CD14-positive monocyte (primary cell): Measurements from ENCODE around the gene RRP7A. TPM values are rescaled to one million over a fixed set of nuclear protein-coding genes. Genes with fewer than 3 reads are reported as not detected.
"Not testable (repeated sequence)": the region's sequence is repeated elsewhere in the genome, so short reads cannot be mapped to it uniquely, and the experiment has no call there.

Experiments
- DNase-seq, 3 donors: peaks; one replicate each; pipeline ENCODE4 v3.0.0-alpha.2; 2011 to 2022
- H2AFZ ChIP-seq: 2 replicates; pipeline ENCODE4 v1.6.0; 2012; ENCODE audit warnings: mild to moderate bottlenecking, low read depth, low read length, inconsistent platforms; ENCODE audit not compliant: insufficient read depth, poor library complexity, severe bottlenecking
- H3K27ac ChIP-seq, 2 donors: 1 replicate in 1 of 2; 2 replicates in 1 of 2; pipeline ENCODE4 v1.5.1; 2012 to 2013; ENCODE audit warnings: low read length in 2 of 2, control low read depth in 1 of 2, inconsistent platforms in 1 of 2, low read depth in 1 of 2, mild to moderate bottlenecking in 1 of 2
- H3K27me3 ChIP-seq, 2 donors: one replicate each; pipeline versions ENCODE4 v1.6.0 to v1.6.1; 2011 to 2013; ENCODE audit warnings: low read length in 2 of 2; ENCODE audit not compliant: control insufficient read depth in 2 of 2, insufficient read depth in 2 of 2
- H3K36me3 ChIP-seq, 2 donors: replicated peaks in 1 of 2; 1 replicate in 1 of 2; 2 replicates in 1 of 2; pipeline versions ENCODE4 v1.5.1 to v1.6.1; 2012 to 2013; ENCODE audit warnings: low read length in 2 of 2, control low read depth in 1 of 2, inconsistent platforms in 1 of 2, mild to moderate bottlenecking in 1 of 2; ENCODE audit not compliant: insufficient read depth in 2 of 2, control insufficient read depth in 1 of 2
- H3K4me1 ChIP-seq, 2 donors: 1 replicate in 1 of 2; 2 replicates in 1 of 2; pipeline versions ENCODE4 v1.5.1 to v1.6.1; 2012 to 2013; ENCODE audit warnings: low read length in 2 of 2, control low read depth in 1 of 2, inconsistent platforms in 1 of 2, mild to moderate bottlenecking in 1 of 2, moderate library complexity in 1 of 2; ENCODE audit not compliant: insufficient read depth in 2 of 2, control insufficient read depth in 1 of 2
- H3K4me2 ChIP-seq: replicated peaks from 2 replicates; pipeline ENCODE3; 2012; ENCODE audit warnings: low read length, moderate library complexity, mild to moderate bottlenecking; ENCODE audit not compliant: poor library complexity, severe bottlenecking; ENCODE audit errors: extremely low read depth
- H3K4me3 ChIP-seq, 3 experiments: fragments of 200-600 bp in 1 of 3; sonication (generic) in 1 of 3; replicated peaks in 1 of 3; 1 replicate in 2 of 3; 2 replicates in 1 of 3; pipeline ENCODE4 v1.5.1; 2011 to 2013; ENCODE audit warnings: low read length in 3 of 3, mild to moderate bottlenecking in 3 of 3, control low read depth in 2 of 3, low read depth in 2 of 3, inconsistent platforms in 1 of 3, moderate library complexity in 1 of 3
- H3K79me2 ChIP-seq: 2 replicates; pipeline ENCODE4 v1.6.0; 2012; ENCODE audit warnings: mild to moderate bottlenecking, control low read depth, inconsistent platforms, low read length, moderate library complexity; ENCODE audit not compliant: insufficient read depth
- H3K9ac ChIP-seq: 2 replicates; pipeline ENCODE4 v1.6.0; 2017; ENCODE audit warnings: low read length, mild to moderate bottlenecking; ENCODE audit not compliant: insufficient read depth, poor library complexity, severe bottlenecking
- H3K9me3 ChIP-seq, 2 donors: replicated peaks in 1 of 2; 1 replicate in 1 of 2; 2 replicates in 1 of 2; pipeline versions ENCODE4 v1.5.1 to v1.6.1; 2012 to 2013; ENCODE audit warnings: low read length in 2 of 2, control low read depth in 1 of 2; ENCODE audit not compliant: control insufficient read depth in 1 of 2, insufficient read depth in 1 of 2
- H4K20me1 ChIP-seq: 2 replicates; pipeline ENCODE4 v1.6.0; 2012; ENCODE audit warnings: mild to moderate bottlenecking, low read length, control low read depth, moderate library complexity; ENCODE audit not compliant: insufficient read depth
- H3K27ac Mint-ChIP-seq, 7 donors: one replicate each; pipeline ENCODE4 v1.8.0; 2020; ENCODE audit warnings: mild to moderate bottlenecking in 7 of 7, mixed read lengths in 7 of 7, moderate library complexity in 6 of 7, inconsistent platforms in 2 of 7
- H3K27me3 Mint-ChIP-seq, 3 donors: one replicate each; pipeline ENCODE4 v1.8.0; 2021 to 2022; ENCODE audit warnings: low read depth in 3 of 3, mild to moderate bottlenecking in 3 of 3, mixed read lengths in 3 of 3, moderate library complexity in 3 of 3, inconsistent platforms in 1 of 3
- H3K36me3 Mint-ChIP-seq, 2 donors: one replicate each; pipeline ENCODE4 v1.8.0; 2020; ENCODE audit warnings: mixed read lengths in 2 of 2, inconsistent platforms in 1 of 2, mild to moderate bottlenecking in 1 of 2
- H3K4me1 Mint-ChIP-seq: one replicate; pipeline ENCODE4 v1.8.0; 2020; ENCODE audit warnings: mild to moderate bottlenecking, mixed read lengths
- H3K4me3 Mint-ChIP-seq, 2 donors: one replicate each; pipeline ENCODE4 v1.8.0; 2020; ENCODE audit warnings: mild to moderate bottlenecking in 2 of 2, mixed read lengths in 2 of 2, moderate library complexity in 1 of 2
- H3K9me3 Mint-ChIP-seq, 7 donors: one replicate each; pipeline ENCODE4 v1.8.0; 2020 to 2022; ENCODE audit warnings: mixed read lengths in 7 of 7, mild to moderate bottlenecking in 6 of 7, moderate library complexity in 6 of 7, inconsistent platforms in 2 of 7
- WGBS: methylation state at CpG from one replicate; pipeline ENCODE4 v1.1.5; 2013; ENCODE audit warnings: missing lambda C conversion rate; ENCODE audit not compliant: insufficient coverage; 5-methylcytosine and 5-hydroxymethylcytosine counted together
- intact Hi-C, 2 donors: fragments of 100-400 bp; cut with micrococcal nuclease; formaldehyde crosslinking; loops; one replicate each; pipeline versions ENCODE4 v1.15.0 to v1.15.1; 2023
- polyA plus RNA-seq, 3 donors: library from polyadenylated mRNA; depleted of rRNA in 1 of 3; unstranded in 2 of 3; stranded (reverse) in 1 of 3; fragments of 300-500 nt in 2 of 3; fragments of >200 nt in 1 of 3; fragmentation: Illumina TruSeq in 2 of 3; gene quantifications; 1 replicate in 2 of 3; 2 replicates in 1 of 3; pipeline ENCODE4 v1.2.3, GENCODE V29; 2012 to 2021
- TF ChIP-seq, protein P1 (sequence below): fragments of 200-600 bp; IDR thresholded peaks from one replicate; pipeline ENCODE4 v1.8.0; 2022; ENCODE audit warnings: antibody characterized with exemption, mild to moderate bottlenecking

The RRP7A gene
- polyA plus RNA-seq, 3 donors = 19.4 to 59.9 (median 29.1) TPM

- H3K27ac ChIP-seq = no peak overlapping the region
- H3K4me2 ChIP-seq = no peak overlapping the region
- no peaks in the 10 kb centered on the region for H3K9me3 Mint-ChIP-seq
- no peaks in the 10 kb centered on the region for H3K36me3 ChIP-seq
- H3K27me3 ChIP-seq = no peaks in the 10 kb centered on the region
- H3K9ac ChIP-seq = no peak overlapping the region
- no peaks in the 10 kb centered on the region for H3K9me3 ChIP-seq
- intact Hi-C loops = no loop called here
- no peak overlapping the region for H3K4me3 ChIP-seq
- no peaks in the 10 kb centered on the region for H3K4me1 ChIP-seq
- DNase-seq = no peak
- peaks cover 1 to 9% (median 7%) of the 10 kb centered on the region in 3 donors for H3K27me3 Mint-ChIP-seq
- H2AFZ ChIP-seq = no peak overlapping the region
- H3K79me2 ChIP-seq = no peaks in the 10 kb centered on the region
- no peak overlapping the region for H3K4me3 Mint-ChIP-seq
- WGBS = 75% methylated on average over 2 of the region's 10 CpGs
- no peaks in the 10 kb centered on the region for H3K4me1 Mint-ChIP-seq
- TF ChIP-seq, protein P1, sequence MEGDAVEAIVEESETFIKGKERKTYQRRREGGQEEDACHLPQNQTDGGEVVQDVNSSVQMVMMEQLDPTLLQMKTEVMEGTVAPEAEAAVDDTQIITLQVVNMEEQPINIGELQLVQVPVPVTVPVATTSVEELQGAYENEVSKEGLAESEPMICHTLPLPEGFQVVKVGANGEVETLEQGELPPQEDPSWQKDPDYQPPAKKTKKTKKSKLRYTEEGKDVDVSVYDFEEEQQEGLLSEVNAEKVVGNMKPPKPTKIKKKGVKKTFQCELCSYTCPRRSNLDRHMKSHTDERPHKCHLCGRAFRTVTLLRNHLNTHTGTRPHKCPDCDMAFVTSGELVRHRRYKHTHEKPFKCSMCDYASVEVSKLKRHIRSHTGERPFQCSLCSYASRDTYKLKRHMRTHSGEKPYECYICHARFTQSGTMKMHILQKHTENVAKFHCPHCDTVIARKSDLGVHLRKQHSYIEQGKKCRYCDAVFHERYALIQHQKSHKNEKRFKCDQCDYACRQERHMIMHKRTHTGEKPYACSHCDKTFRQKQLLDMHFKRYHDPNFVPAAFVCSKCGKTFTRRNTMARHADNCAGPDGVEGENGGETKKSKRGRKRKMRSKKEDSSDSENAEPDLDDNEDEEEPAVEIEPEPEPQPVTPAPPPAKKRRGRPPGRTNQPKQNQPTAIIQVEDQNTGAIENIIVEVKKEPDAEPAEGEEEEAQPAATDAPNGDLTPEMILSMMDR = no peak
- peak overlapping the region in 2 of 7 donors; percentile 38 to 53 for H3K27ac Mint-ChIP-seq
- no peaks in the 10 kb centered on the region for H4K20me1 ChIP-seq
- H3K36me3 Mint-ChIP-seq = no peaks in the 10 kb centered on the region
These were observed 30.6 kb downstream of the RRP7A start for GRCh38 chr22:42489000-42489399.

- H3K9me3 Mint-ChIP-seq = no peaks in the 10 kb centered on the region
These were observed 35.1 kb downstream of the RRP7A start for GRCh38 chr22:42484506-42484905.

GRCh38 chr22:42483610-42484223 is 35.9 kb downstream of the RRP7A start:
- no CpG with 5 or more reads among the region's 13 CpGs for WGBS
- not testable (repeated sequence) for H3K79me2 ChIP-seq, H4K20me1 ChIP-seq

More at GRCh38 chr22:42484506-42484905, 35.1 kb downstream of the RRP7A start:
- Histone ChIP-seq H3K4me2 (no peak overlapping the region), H3K27me3 (no peaks in the 10 kb centered on the region), H3K9ac (no peak overlapping the region), H4K20me1 (no peaks in the 10 kb centered on the region), H3K27ac (no peak overlapping the region), H2AFZ (no peak overlapping the region), H3K79me2 (no peaks in the 10 kb centered on the region), H3K4me1 (no peaks in the 10 kb centered on the region), H3K36me3 (no peaks in the 10 kb centered on the region), H3K4me3 (no peak overlapping the region), H3K9me3 (no peaks in the 10 kb centered on the region)
- no peak for DNase-seq
- no peak overlapping the region for H3K27ac Mint-ChIP-seq
- H3K4me3 Mint-ChIP-seq = no peak overlapping the region
- 96% methylated on average over 4 of the region's 6 CpGs for WGBS
- peaks cover 3 to 13% (median 9%) of the 10 kb centered on the region in 3 donors for H3K27me3 Mint-ChIP-seq
- TF ChIP-seq, protein P1 = no peak
- H3K4me1 Mint-ChIP-seq = no peaks in the 10 kb centered on the region
- intact Hi-C loops = no loop called here
- no peaks in the 10 kb centered on the region for H3K36me3 Mint-ChIP-seq

More at GRCh38 chr22:42483610-42484223, 35.9 kb downstream of the RRP7A start:
- H3K9me3 ChIP-seq, DNase-seq, H3K4me1 Mint-ChIP-seq, intact Hi-C loops, H3K4me3 Mint-ChIP-seq, H3K4me2 ChIP-seq, H3K36me3 Mint-ChIP-seq, H2AFZ ChIP-seq, H3K27me3 ChIP-seq, H3K4me1 ChIP-seq, H3K4me3 ChIP-seq, H3K9me3 Mint-ChIP-seq, H3K36me3 ChIP-seq, H3K27ac Mint-ChIP-seq, H3K9ac ChIP-seq, H3K27ac ChIP-seq: not testable (repeated sequence)
- H3K27me3 Mint-ChIP-seq = peaks cover 3 to 15% (median 8%) of the 10 kb centered on the region in 3 donors
